DMS114 treated with DMSO at 0.1 percent for 48 hours (cell line): ENCODE measurements around the gene PRKAB2.
"Not testable (repeated sequence)": the region's sequence is repeated elsewhere in the genome, so short reads cannot be mapped to it uniquely, and the experiment has no call there.

Experiments used
- DNase-seq: peaks from one replicate; lab custom pipeline; 2025; ENCODE audit not compliant: unreplicated experiment; lab: John Stamatoyannopoulos, UW

PRKAB2 gene

DNA sequence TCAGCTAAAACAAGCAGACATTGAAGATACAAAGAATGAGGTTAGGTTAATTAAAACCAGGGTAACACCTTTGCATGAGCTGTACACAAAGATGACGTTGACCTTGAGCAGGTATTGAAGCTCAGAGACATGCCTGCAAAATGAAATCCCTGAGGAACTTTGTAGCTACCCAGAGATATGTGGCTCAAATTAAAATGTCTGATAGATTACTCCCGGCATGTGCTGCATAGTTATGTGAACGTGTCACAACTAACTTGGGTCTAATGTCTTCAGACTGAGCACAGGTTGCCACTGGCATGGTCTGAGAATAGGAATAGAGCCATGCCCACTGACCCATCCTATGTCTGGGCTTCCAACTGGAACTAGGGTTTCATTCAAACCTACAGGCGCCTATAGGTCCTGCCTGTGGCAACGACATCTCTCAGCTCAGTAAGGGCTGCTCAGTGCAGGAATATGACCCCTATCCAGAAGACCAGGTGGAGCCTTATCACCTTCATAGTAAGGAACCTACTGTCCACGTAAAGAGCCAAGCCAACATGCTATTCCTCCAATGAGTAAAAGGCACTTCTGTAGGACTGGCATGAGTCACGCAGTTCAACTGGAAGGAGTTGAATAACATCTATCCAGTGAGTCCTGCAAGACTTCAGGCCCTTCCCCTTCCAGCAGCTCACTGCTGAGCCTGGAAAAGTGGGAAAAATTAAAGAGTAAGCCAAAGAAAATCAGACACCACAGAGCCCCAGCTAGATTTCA, 60.7 kb downstream of the PRKAB2 start:
- DNase-seq, result no peak

DNA sequence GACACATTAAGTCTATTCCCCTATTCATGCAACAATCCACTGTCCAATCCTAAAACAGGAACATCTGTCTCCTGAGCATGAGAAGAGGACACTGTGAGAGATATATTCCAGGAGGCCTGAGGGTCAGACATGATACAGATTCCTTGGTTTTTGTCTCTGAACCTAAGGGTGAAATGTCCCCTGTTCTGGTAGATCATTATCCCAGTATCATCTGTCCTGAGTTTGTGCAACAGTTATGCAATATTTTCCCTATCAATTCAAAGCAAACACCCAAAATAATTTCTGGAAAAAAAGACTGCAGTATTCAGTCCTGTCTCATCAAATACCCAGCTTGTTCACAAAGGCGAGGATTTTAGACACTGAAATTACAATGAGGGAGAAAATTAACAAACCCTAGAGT, 61.4 kb downstream of the PRKAB2 start:
- DNase-seq, result no peak

DNA sequence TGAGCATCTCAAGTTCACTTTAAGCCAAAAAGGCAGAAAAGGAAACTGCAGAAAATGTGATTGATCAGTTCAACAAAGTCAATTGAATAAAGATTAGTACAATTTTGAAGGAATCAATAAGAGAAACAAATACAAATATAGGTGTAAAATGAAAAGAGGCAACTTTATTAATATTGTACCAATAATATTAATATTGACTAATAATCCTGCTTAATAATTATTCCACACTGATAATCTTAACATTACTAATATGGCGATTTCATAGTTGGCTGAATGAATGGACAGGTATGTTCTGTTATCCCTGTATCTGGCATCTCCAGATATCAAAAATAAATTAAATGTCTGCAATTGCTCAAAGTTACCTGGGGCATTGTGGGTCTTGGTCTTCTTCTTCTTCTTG, 61.8 kb downstream of the PRKAB2 start:
- DNase-seq, result no peak

DNA sequence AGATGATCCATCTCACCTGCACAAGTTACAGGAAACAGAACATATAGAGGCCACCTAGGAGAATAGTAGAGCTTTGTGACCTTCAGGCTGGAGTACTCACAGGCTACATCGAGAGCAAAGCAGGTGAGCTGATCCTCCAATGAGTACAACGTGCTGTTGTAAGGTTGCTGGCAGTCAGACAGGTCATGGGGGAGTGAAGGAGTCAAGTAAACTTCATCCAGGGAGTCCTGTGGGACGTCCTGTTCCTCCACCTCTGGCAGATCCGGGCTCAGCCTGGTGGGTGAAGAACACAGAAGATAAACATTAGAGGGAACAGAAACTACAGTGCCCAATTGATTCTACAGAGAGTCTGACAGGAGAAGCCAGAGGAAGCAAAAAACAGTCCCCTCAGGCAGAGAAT, 62.5 kb downstream of the PRKAB2 start:
- no peak for DNase-seq

DNA sequence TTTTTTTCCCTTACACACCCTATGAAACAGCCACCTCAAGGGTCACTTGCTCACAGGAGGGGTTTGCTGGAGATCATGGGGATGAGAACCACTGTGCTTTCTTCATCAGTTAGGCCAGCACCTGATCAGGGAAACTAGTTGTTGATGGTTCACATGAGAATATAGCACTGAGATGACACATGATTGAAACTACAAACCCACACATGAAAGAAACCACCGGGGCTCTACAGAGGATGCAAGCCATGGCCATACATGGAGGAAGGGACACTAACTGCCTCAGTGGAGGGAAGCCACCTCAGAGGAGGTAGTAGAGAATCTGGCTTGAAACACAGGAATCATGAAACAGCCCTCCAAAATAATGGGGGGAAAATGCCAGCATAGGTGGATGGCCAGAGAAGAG, 63.2 kb downstream of the PRKAB2 start:
- DNase-seq, result no peak

DNA sequence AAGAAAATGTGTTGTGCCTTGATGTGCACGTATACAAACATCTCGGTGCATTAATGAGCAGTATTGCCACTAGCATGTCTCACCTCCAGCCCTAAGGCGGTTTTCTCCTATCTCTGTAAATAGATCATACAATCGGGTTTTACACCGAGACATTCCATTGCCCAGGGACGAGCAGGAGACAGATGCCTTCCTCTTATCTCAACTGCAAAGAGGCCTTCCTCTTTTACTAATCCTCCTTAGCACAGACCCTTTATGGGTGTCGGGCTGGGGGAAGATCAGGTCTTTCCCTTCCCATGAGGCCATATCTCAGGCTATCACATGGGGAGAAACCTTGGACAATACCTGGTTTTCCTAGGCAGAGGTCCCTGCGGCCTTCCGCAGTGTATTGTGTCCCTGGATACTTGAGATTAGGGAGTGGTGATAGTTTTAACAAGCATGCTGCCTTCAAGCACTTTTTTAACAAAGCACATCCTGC, 65.8 kb downstream of the PRKAB2 start:
- not testable (repeated sequence) for DNase-seq

DNA sequence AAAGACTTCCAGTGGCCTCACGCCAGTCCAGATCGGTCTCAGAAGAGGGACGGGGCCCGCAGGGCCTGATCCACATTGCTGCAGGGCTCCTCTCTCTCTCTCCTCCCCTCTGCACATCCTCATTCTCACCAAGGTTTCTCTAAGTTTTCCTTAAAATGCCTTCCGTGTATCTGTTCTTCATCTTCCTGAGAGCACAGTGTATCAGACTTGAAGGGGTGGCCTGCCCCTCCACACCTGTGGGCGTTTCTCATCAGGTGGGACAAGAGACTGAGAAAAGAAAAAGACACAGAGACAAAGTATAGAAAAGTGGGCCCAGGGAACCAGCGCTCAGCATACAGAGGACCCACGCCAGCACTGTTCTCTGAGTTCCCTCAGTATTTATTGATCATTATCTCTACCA, 66.4 kb downstream of the PRKAB2 start:
- no peak for DNase-seq
